GM21619 (cell line): ENCODE results near the gene TWIST1.

Experiments used
- ATAC-seq: cut with Tn5 transposase; IDR thresholded peaks from one replicate; pipeline ENCODE4 v1.9.1; 2021; ENCODE audit not compliant: unreplicated experiment

TWIST1 gene

DNA sequence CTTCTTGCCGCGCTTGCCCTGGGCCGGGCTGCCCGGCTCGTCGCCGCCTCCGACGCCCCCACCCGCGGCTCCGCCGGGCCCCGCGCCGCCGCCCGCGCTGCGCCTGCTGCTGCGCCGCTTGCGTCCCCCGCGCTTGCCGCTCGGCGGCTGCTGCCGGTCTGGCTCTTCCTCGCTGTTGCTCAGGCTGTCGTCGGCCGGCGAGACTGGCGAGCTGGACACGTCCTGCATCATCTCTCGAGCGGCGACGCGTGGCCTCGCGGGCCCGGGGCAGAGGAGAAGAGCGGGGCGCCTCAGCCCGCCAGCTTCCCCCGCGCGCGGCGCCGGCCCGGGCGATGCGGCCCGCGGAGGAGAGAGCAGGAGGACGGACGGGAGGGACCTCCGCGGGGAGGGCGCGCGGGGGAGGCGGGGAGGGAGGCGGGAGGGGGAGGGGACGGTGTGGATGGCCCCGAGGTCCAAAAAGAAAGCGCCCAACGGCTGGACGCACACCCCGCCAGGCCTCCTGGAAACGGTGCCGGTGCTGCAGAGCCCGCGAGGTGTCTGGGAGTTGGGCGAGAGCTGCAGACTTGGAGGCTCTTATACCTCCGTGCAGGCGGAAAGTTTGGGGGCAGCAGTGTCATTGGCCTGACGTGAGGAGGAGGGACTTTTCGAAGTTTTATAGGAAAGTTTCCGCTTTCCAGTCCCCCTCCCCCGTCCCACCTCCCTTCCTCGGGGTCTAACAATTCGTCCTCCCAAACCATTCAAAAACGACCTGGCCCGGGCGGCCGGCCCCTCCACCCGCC lies at the start of gene TWIST1:
TWIST1 (minus strand) TSS at position 546 of the 779 bp plus-strand sequence; CDS start at position 231, 315 bp downstream.
- ATAC-seq: no peak

DNA sequence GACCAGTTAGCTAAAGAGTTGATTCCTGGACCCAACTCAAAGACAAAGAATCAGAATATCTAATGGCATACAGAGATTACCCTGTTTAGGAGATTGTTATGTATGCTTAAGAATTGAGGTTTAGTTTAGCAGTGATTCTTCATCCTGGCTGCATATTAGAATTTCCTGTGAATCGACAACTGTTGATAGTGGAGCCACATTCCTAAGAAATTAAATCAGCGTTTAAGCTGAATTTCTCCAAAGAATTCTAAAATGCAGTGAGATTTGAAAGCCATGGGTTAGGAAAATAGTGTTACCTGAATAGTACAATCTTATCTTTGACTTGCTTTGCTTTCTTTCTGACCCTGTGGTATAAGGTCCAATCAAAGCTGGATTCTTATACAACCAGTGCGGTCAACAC lies 44.2 kb upstream of the TWIST1 start:
- ATAC-seq: no peak

DNA sequence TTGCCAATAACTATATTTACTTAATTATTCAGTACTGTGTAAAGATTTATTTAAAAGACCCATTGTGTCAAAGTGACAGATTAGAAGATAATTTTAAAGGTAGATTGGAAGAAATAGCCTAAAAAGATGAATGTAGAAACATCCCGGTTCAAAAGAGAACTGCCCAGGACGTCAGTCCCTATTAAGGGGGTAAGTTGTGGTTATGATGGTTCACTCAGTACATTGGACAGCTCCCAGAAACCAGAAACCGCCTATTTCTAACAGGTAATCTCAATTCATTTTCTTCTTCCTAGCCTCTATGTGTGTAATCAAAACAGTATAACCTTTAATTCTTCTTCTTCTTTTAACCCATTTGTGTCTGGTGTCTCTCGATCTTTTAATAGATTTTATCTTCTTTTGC lies 29.3 kb upstream of the TWIST1 start:
- no peak for ATAC-seq

DNA sequence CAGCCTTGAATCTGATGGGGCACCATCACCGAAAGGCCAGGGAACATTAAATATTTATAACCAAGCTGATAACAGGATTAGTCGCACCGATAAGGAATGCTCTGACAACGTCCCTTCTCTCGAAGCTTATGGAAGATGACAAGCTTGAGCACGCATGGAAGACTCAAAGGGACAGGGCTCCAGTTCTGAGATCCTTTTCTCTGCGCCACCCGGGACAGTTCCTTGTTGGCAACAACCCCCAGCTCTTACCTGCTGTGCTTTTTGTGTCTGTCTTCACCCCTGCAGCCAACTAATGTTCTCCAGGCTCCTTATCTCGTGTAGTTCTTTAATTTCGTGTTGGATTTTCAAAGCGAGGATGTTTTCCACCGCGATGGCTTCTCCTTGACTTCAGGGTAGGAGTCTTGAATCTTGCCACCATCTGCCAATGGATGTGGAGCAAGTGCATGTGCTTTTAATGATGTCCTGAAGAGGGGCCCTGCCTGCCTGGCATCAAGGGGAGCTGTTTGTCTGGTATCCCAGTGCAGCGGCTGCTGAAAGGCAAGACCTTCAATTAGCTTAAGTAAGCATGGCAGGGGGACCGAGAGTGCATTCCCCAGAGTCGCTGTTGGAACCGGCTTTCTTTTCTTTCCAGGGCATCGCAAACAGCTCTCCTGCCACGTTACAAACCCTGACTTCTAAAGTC lies 28.1 kb upstream of the TWIST1 start:
- no peak for ATAC-seq

DNA sequence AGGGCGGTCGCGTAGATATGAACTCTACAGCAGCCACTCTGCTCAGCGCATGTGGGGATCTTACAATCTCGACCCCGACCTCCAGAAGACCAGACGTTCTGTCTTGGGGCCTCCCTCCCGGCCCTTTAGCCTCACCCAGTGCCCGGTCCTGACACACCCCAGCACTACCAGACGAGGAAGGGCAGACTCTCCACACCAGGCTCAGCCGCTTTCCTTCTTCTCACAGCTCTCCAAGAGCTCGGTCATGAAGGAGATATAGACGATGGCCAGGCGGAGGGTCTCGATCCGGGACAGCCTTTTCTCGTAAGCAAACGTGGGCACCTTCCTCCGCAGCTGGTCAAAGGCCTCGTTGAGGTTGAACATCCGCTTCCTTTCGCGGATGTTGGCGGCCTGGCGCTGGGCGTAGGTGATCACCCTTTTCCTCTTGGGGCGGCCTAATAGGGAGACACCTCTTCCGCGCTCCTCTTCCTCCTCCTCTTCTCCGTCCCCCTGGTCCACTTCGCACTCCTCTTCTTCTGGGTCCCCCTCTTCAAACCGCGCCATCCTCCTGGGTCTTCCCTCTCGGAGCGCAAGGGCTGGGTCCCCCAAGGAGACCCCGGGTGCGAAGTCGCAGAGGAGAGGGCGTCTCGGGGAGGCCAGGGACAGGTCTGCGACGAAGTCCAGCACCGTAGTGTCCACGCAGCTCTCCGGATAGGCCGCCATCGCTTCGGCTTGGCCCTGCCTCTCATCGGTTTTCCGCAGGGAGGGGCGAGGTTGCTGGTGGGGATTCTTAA lies 27.4 kb upstream of the TWIST1 start, which contains the start of gene FERD3L:
FERD3L (minus strand) TSS at position 761 of the 773 bp plus-strand sequence; CDS start at position 702, 59 bp downstream.
- ATAC-seq: no peak

DNA sequence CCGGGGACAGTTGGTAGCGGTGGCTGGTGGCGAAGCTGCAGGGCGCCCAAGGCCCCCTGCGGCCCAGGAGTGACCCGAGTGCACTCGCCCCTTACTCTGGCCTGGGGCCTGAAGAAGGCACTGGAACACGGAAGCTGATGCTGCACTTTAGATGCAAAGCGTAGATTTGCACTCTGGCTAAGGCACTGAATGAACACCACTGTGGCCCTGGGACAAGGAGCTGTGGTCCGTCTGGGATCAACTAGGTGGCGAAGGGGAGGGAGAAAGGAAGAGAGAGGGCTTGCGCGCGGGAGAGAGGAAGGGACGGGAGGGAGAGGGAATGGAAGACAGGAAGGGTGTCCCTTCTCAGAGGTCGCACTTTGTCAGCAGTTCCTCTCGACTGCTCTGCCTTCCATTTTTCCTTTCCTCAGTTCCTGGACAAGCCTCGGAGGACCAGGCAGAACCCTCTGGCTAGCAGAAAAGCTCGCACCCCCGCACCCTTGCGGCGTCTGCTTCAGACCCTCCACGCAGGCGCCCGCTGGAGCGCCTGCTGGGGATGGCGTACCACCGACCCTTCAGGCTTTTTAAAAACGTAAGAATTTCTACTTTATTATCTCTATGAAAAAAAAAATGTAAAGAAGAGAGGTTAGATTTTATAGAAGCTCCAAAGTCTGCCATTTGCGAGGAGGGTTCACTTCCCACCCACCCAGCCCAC lies 26.6 kb upstream of the TWIST1 start:
- no peak for ATAC-seq

DNA sequence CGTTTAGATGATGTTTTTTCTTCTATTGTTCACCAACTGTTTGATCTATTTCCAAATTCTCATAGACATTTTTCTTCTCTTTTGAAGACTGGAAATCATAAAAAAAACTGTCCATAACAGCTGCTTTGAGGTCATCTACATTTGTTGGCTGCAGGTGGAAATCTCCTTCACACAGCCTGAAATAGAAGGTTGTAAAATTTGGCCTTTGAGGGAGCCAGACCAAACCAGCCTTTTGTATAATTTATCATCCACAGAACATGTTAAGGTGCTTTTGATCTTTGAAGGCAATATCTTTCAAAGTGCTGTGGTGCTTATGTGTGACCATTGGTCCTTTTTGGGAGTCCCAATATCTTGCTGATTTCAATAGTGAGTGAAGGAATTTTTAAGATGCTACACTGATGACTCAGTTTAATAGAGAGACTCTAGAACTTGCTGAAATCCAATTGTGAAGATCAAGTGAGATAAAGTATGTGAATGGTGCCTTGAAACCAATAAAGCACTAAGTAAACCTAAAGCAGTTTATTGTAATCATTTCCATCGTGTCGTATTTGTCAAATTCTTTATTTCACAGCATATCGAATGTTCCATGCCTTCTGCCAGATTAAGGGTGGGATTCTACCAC lies 22.4 kb upstream of the TWIST1 start:
- no peak for ATAC-seq

DNA sequence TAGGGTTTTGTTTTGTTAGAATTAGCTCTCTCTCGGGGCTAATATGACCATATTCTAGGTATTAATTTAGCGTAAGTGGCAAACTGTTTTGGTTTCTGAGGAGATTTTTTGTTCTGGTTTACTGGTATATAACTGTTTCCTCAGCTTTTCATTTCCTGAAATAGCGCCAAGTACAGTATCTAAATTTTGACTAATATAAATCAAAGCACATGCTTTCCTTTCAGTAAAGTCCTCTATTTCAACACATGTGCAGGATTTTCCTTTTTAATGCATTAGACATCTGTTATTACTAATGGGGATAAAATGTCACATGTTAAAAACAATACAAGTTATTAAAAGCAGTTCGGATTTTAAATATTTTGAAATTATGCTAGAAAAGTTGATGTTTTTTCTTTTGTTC lies 16.4 kb upstream of the TWIST1 start:
- no peak for ATAC-seq

DNA sequence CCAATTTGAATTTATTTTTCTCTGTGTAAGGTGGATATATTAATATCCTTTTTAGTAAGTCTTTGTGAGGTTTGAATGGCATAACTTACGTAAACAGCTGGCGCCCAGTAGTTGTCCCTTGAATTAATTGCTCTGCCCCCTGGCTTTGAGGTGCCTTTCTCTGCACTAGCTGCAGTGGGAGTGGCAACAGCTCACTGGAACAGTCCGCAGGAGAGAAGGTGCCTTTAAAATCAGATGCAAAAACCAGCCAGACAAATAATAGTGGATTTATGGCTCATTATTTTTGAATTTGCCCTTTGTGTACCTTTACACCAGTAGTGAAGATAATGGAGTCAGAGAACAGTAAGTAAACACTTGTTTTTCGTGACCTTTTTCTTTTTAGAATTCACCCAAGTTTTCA lies 16.0 kb upstream of the TWIST1 start:
- ATAC-seq: no peak

DNA sequence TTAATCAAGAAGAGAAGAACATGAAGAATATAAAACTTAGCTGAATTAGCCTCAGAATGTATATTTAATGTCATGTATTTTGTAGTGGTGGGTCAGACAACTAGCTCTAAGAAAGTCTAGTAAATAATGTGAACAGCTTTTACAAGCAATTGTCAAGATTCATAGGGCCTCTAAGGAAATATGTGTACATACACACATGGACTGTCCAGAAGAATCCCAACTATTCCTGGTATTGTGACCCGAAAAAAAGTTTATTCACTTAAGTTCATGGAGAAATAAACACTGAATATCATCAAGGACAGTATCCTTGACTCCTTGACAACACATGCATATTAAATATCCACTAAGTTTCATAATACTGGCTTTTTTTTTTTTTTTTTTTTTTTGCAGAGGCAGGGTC lies 11.4 kb upstream of the TWIST1 start:
- ATAC-seq: no peak

DNA sequence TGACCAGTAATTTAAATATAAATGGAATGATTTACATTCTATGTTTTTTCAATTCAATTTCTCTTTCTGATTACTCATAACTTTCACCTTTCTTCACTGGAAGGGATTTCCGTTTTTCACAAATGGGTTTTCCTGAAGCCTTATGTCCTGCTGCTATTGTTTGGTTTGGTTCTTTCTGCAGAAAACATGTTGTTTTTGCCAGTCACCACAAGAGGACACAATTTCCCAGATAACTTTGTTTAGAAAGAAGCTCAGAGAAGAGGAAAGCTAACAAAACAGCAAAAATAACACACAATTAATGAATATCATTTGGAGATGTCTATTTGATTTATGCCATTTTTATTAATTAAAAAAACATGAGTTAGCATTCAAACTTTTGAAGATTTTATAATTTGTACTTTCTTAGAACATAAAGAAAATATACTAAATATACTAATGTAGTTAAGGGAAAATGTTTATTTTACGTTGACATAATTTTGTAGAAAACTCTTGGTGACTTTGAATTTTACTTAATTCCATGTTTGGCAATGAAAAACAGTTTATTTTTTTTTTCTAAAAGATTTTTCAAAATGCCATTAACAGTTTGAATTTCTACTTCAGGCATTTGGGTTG lies 4.6 kb upstream of the TWIST1 start:
- no peak for ATAC-seq

DNA sequence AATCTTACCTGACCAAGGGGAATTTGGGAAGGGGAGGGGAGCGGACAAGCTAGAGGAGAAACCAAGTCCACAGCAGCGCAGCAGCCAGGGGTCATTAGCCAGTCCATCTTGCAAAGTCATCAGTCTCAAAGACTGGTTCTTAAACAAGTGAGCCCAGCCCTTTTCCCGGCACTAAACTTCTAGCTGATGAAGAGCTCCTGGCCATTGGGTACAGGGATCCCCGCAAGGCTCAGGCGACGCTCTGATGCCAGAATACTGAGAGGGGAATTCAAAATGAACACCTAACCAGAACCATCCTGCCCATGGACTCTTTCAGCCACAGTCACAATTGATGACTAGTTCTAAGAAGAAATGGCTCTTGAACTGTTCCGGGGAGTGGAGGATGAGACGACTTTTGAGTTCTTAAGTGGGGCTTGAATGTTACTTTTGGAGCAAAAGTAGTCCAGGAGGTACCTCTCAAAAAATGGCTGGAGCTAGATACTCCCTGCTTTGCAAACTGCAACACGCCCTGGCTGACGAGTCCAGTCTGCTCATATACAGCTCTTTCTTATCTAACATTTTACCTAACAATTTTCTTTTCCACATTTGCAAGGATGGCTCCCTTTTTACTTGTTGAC lies 2.5 kb upstream of the TWIST1 start:
- no peak for ATAC-seq

DNA sequence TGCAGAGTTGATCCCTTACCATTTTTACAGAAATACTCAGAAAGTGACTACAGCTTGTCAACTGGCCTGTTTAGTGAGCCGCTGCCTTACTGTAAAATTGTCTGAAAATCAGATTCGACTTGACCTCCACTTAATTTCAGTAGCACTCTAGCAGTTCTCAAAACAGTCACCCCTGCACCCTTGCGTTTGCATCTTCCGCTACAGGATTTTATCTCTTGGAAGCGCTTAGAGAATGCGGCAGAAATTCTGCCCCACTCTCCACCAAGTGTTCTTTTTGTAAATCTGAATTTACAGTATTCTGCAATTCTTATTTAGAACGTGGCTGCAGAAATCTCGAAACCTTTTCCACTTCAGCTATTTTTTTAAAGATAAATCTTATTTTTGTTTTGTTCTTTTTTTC lies 1.9 kb upstream of the TWIST1 start:
- no peak for ATAC-seq

DNA sequence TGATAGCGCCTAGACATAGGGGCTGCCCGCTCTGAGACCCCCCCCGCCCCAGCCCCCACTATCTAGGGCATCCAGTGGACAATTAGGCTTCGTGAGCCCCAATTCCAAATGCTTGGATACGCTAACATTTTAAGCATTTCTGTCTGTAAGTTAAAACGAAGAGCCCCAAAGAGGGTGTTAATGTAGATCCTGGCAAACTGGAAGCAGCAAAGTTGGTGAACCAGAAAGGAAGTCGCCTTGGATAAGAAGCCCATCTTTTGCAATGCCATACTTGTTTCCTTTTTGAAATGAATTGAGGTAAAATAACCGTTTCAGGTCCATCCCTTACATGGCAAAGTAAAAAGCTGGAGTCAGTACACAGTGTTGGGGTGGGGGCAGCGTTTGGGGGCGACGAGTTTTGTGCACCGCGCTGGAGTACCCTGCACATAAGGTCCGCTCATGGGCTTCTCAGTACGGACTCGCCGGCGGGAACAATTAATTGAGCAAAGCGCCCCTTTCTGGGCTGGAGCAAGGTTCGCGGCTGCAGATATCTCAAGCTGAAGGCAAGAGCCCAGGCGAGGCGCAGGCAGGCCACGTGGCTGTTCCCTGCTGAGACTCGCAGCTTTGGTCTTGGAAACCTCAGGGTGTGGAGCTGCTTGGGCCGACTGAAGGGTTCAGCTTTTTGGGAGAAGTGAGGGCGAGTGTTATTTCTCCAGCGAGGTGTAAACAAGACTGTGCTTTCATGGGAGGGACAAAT lies 1.4 kb upstream of the TWIST1 start:
- no peak for ATAC-seq

DNA sequence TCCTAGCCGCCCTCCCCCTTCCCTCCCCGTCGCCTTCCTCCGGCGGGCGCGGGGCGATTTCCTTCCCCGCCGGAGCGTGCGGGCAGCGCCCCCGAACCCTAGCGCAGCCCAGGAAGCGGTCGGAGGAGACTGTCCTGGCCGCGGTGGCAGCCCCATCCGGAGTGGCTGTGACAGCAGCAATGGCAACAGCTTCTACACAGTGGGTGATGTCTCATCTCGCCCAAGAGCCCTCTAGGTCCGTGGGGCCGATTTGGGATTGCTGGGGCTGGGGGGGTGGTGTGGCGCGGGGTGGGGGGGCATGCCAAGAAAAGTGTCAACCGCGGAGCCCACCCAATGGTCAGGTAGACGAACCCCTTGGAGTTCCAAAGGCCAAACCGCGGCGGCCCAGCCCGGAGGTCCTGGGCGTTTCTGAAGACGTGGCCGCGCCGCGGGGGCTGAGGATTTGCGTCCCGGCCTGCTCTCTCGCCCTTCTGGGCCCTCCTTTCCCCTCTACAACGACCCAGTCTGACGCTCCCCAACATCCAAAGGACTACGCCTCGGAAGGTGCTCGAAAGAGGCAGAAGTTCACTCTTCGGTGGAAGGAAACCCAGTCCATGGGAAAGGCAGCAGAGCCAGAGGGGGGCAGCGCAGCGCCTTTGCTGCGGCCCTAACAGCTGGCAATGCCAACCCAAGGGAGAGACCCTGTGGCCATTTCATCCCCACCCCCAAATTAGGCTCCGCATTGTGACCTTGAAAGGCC lies 603 bp upstream of the TWIST1 start:
- no peak for ATAC-seq

DNA sequence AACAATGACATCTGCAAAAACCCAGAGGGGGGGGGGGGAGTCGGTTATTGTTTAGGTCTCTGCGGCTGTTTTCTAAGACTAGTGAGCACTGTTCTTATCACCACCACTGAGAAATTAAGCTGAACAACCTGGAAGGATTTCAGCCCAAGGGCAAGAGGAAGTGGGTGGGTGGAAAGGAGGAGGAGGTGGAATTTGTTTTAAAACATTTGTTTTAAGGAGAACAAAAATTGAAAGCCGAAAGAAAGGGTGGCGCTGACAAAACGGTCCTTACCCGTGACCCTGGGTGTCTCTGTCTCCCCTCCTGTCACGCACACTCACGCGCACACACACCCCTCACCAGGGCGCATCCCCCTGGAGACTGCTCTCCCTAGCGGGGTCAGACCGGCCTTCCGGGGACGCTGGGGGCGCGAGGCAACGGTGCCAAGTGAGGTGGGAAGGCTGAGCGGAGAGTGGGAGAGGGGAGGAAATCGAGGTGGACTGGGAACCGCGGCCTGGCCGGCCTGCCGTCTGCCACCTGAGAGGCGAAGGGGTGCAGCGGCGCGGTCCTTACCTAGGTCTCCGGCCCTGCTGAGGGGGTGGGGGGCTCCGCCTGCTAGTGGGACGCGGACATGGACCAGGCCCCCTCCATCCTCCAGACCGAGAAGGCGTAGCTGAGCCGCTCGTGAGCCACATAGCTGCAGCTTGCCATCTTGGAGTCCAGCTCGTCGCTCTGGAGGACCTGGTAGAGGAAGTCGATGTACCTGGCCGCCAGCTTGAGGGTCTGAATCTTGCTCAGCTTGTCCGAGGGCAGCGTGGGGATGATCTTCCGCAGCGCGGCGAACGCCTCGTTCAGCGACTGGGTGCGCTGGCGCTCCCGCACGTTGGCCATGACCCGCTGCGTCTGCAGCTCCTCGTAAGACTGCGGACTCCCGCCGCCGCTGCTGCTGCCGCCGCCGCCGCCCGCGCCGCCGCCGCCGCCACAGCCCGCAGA lies 1.0 kb downstream of the TWIST1 start:
- no peak for ATAC-seq

DNA sequence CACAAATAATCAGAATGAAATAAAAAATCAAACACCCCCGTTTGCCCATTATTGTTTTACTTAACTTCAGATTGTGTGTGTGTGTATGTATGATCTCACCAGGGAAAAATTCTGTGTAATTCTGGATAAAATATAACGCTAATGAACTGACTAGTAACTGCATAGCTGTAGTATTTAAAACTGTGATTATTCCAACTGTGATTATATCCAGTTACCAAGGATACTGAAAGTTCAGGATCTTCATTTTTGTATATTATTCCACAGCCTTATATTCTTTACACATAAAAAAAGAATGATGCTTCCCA lies 2.9 kb downstream of the TWIST1 start:
- no peak for ATAC-seq
